Endothelial cell (in vitro differentiated cells): ENCODE results near the gene FCGBP. TPM values are rescaled to one million over a fixed set of nuclear protein-coding genes. Genes with fewer than 3 reads are reported as not detected.

Experiments
- DNase-seq: peaks from one replicate; pipeline ENCODE4 v3.0.0; 2021; ENCODE audit warnings: low spot score
- H3K27ac Mint-ChIP-seq: one replicate; pipeline ENCODE4 v1.8.0; 2021; ENCODE audit warnings: mixed read lengths, inconsistent platforms; ENCODE audit not compliant: unreplicated experiment
- H3K27me3 Mint-ChIP-seq: one replicate; pipeline ENCODE4 v1.8.0; 2021; ENCODE audit warnings: mild to moderate bottlenecking, moderate library complexity, mixed read lengths, inconsistent platforms; ENCODE audit not compliant: unreplicated experiment
- H3K36me3 Mint-ChIP-seq: one replicate; pipeline ENCODE4 v1.8.0; 2021; ENCODE audit warnings: mild to moderate bottlenecking, low read depth, mixed read lengths, inconsistent platforms; ENCODE audit not compliant: unreplicated experiment
- H3K4me1 Mint-ChIP-seq: one replicate; pipeline ENCODE4 v1.8.0; 2021; ENCODE audit warnings: mild to moderate bottlenecking, mixed read lengths, inconsistent platforms; ENCODE audit not compliant: unreplicated experiment
- H3K4me3 Mint-ChIP-seq: one replicate; pipeline ENCODE4 v1.8.0; 2021; ENCODE audit warnings: mild to moderate bottlenecking, mixed read lengths, inconsistent platforms; ENCODE audit not compliant: unreplicated experiment
- H3K9me3 Mint-ChIP-seq: one replicate; pipeline ENCODE4 v1.8.0; 2021; ENCODE audit warnings: mixed read lengths, inconsistent platforms; ENCODE audit not compliant: unreplicated experiment
- total RNA-seq: library from RNA; stranded (reverse); fragmentation: NEBNext Ultra II Directional; extraction: Animal tissue kit (Norgen Biotek cat#: 25700); gene quantifications from one replicate; pipeline ENCODE4 v1.2.1, GENCODE V29; 2021; ENCODE audit not compliant: unreplicated experiment
- TF ChIP-seq, protein P1 (sequence below): fragments of 200-600 bp; sonication (generic); IDR thresholded peaks from one replicate; pipeline ENCODE4 v1.5.0; 2021; ENCODE audit warnings: antibody characterized with exemption; ENCODE audit not compliant: unreplicated experiment

Gene FCGBP
- total RNA-seq, 1 donor from 2014 or later, result 1.8 TPM

DNA sequence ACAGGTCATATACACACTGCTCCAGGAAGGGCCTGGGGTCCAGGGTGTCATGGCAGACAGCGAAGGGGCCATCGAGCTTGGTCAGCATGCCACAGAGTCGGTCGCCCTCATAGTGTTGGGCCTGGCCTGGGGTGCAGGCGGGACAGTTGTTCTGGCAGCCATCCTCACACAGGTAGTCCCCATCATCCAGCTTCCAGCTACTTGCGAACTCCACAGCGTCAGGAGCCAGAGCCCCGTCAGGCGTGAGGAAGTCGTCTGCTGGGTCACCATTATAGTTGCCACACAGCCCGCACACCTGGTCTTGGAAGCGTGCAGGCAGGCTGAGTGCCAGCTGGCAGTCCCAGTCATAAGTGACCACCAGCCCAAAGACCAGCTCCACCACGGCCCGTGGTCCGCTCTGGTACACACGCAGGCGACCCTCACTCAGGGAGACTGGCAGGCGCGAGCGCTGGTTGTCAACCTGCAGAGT lies 16.2 kb downstream of the FCGBP start:
- Mint-ChIP-seq H3K36me3 (no peaks in the 10 kb centered on the region), H3K27ac (no peak overlapping the region), H3K27me3 (peaks cover 5% of the 10 kb centered on the region), H3K4me3 (no peak overlapping the region), H3K9me3 (no peaks in the 10 kb centered on the region), H3K4me1 (no peaks in the 10 kb centered on the region)
- TF ChIP-seq, protein P1, sequence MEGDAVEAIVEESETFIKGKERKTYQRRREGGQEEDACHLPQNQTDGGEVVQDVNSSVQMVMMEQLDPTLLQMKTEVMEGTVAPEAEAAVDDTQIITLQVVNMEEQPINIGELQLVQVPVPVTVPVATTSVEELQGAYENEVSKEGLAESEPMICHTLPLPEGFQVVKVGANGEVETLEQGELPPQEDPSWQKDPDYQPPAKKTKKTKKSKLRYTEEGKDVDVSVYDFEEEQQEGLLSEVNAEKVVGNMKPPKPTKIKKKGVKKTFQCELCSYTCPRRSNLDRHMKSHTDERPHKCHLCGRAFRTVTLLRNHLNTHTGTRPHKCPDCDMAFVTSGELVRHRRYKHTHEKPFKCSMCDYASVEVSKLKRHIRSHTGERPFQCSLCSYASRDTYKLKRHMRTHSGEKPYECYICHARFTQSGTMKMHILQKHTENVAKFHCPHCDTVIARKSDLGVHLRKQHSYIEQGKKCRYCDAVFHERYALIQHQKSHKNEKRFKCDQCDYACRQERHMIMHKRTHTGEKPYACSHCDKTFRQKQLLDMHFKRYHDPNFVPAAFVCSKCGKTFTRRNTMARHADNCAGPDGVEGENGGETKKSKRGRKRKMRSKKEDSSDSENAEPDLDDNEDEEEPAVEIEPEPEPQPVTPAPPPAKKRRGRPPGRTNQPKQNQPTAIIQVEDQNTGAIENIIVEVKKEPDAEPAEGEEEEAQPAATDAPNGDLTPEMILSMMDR, result no peak
- no peak for DNase-seq

DNA sequence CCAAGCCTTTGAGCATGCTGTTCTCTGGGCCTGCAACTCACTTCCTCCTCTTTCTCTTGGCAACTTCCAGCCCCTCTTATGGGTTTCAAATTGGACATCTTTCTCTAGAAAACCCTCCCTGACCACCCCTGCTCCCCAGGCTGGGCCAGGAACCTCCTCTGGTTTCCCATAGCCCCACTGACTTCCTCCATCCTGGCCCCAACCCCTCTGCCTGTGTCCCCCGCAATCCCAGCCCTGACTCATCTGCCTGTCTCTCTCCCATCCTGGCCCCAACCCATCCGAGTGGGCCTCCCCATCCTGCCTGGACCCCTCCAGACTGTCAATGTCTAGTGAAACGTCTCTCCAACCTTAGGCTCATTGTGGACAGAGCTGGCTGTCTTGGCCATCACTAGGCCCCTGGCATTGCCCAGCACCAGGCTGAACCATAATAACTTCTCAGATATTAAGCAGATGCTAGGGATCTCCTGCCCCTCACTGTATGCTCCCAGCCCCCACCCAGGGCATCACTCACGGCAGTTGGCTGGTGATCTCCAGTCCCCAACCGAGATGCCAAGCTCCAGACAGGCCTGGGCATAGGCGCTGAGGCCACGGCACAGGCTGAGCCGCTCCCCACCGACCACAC lies 16.8 kb downstream of the FCGBP start:
- no peaks in the 10 kb centered on the region for H3K9me3 Mint-ChIP-seq

DNA sequence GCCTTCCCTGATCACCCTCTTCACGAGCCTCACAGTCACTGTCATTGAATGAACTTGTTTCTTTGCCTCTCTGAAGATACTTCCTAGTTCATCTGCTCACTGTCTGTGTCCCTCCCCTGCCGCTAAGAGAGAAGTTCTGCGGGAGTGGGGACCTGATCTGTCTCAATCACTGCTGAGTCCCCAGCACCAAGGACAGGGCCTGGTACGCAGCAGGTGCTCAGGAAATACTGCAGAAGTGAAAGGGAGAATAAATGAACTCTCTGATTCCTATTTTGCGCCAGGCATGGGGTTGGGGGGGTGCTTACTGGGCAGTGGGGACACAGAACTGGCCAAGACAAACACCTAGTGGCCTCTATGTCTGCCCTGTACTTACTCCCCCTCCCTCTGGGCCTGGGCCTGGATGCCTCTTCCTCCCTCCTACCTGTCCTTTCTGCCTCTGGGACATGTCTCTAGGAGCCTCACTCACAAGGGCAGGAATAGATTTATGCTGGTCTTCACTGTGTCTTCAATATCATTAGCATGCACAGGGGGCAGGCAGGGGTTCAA lies 17.5 kb downstream of the FCGBP start:
- Mint-ChIP-seq H3K27me3 (peaks cover 5% of the 10 kb centered on the region), H3K4me1 (no peaks in the 10 kb centered on the region), H3K36me3 (no peaks in the 10 kb centered on the region), H3K4me3 (no peak overlapping the region), H3K27ac (no peak overlapping the region), H3K9me3 (no peaks in the 10 kb centered on the region)
- no peak for DNase-seq
- TF ChIP-seq, protein P1, result no peak

More for the DNA sequence above, 16.8 kb downstream of the FCGBP start:
- H3K27me3 Mint-ChIP-seq, result peaks cover 5% of the 10 kb centered on the region
- DNase-seq, result no peak
- no peaks in the 10 kb centered on the region for H3K4me1 Mint-ChIP-seq
- H3K27ac Mint-ChIP-seq, result no peak overlapping the region
- no peak overlapping the region for H3K4me3 Mint-ChIP-seq
- H3K36me3 Mint-ChIP-seq, result no peaks in the 10 kb centered on the region
- TF ChIP-seq, protein P1, result no peak

DNA sequence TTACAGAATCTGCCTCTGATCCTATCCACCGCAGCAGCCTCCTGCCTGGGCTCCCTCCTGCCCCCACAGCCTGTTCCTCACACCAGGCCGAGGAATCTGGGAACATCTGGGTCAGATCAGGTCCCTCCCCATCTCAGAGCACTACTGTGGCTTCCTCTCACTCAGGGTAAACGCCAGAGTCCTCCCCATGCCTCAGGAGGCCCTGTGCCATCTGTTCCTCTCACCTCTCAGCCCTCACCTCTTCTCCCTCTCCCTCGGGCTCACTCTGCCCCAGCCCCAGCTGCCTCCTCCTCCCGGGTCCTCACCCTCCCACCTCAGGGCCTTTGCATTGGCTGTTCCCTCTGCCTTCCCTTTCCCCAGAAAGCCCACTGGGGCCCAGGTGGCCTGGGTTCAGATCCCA lies 18.2 kb downstream of the FCGBP start:
- H3K4me3 Mint-ChIP-seq, result no peak overlapping the region
- H3K36me3 Mint-ChIP-seq, result no peaks in the 10 kb centered on the region
- no peak overlapping the region for H3K27ac Mint-ChIP-seq
- TF ChIP-seq, protein P1, result no peak
- DNase-seq, result no peak
- no peaks in the 10 kb centered on the region for H3K4me1 Mint-ChIP-seq
- no peaks in the 10 kb centered on the region for H3K9me3 Mint-ChIP-seq
- peaks cover 5% of the 10 kb centered on the region for H3K27me3 Mint-ChIP-seq

DNA sequence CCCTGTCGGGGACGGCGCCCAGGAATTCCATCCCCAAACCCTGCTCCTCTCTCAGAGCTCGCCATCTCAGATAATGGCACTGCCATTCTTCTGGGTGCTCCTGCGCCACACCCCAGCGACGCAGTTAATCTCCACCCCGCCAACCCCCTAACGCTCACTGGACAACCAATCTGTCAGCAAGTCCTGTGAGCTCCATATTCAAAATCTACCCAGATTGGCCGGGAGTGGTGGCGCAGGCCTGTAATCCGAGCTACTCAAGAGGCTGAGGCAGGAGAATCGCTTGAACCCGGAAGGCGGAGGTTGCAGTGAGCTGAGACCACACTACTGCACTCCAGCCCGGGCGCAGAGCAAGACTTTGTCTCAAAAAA lies 18.6 kb downstream of the FCGBP start:
- H3K27me3 Mint-ChIP-seq, result peaks cover 5% of the 10 kb centered on the region
- DNase-seq, result no peak
- no peaks in the 10 kb centered on the region for H3K9me3 Mint-ChIP-seq
- H3K4me1 Mint-ChIP-seq, result no peaks in the 10 kb centered on the region
- H3K27ac Mint-ChIP-seq, result no peak overlapping the region
- no peak overlapping the region for H3K4me3 Mint-ChIP-seq
- H3K36me3 Mint-ChIP-seq, result no peaks in the 10 kb centered on the region
- TF ChIP-seq, protein P1, result no peak
